ENCODE measurements around the gene SMTNL1. TPM values are rescaled to one million over a fixed set of nuclear protein-coding genes. Genes with fewer than 3 reads are reported as not detected.

Gene SMTNL1
- total RNA-seq, 1 donor, result not detected

- TF ChIP-seq CTCF (IDR thresholded peaks at IDR 0.05; ENCODE audit: insufficient read depth, low read depth, low read length), result no peak
- no peak for DNase-seq (ENCODE audit: low read depth)
- H3K4me3 ChIP-seq (ENCODE audit: low read depth, low read length), result no peak overlapping the region
These were observed 28.8 kb upstream of the SMTNL1 start for GRCh38 chr11:57508341-57509170.

GRCh38 chr11:57511741-57512430 is 25.5 kb upstream of the SMTNL1 start:
- no peak for TF ChIP-seq CTCF (IDR thresholded peaks at IDR 0.05; ENCODE audit: insufficient read depth, low read depth, low read length)
- H3K4me3 ChIP-seq (ENCODE audit: low read depth, low read length), result no peak overlapping the region
- DNase-seq (ENCODE audit: low read depth), result no peak

- no peak for DNase-seq (ENCODE audit: low read depth)
- H3K4me3 ChIP-seq (ENCODE audit: low read depth, low read length), result no peak overlapping the region
- TF ChIP-seq CTCF (IDR thresholded peaks at IDR 0.05; ENCODE audit: insufficient read depth, low read depth, low read length), result no peak
These were observed 24.5 kb upstream of the SMTNL1 start for GRCh38 chr11:57512646-57513451.

- TF ChIP-seq CTCF (IDR thresholded peaks at IDR 0.05; ENCODE audit: insufficient read depth, low read depth, low read length), result no peak
- H3K4me3 ChIP-seq (ENCODE audit: low read depth, low read length), result no peak overlapping the region
- no peak for DNase-seq (ENCODE audit: low read depth)
These were observed 24.0 kb upstream of the SMTNL1 start for GRCh38 chr11:57513452-57513795.

- H3K4me3 ChIP-seq (ENCODE audit: low read depth, low read length), result peak overlapping the region; percentile 90
- TF ChIP-seq CTCF (IDR thresholded peaks at IDR 0.05; ENCODE audit: insufficient read depth, low read depth, low read length), result no peak
- peak; percentile 46 for DNase-seq (ENCODE audit: low read depth)
These were observed 23.4 kb upstream of the SMTNL1 start for GRCh38 chr11:57513911-57514537.

- peak overlapping the region; percentile 90 for H3K4me3 ChIP-seq (ENCODE audit: low read depth, low read length)
- TF ChIP-seq CTCF (IDR thresholded peaks at IDR 0.05; ENCODE audit: insufficient read depth, low read depth, low read length), result no peak
- peak; percentile 48 for DNase-seq (ENCODE audit: low read depth)
These were observed 22.7 kb upstream of the SMTNL1 start for GRCh38 chr11:57514538-57515331.

Data from fibroblast of villous mesenchyme (primary cell).